ENCODE measurements around the gene NPEPL1.

Gene NPEPL1

DNA sequence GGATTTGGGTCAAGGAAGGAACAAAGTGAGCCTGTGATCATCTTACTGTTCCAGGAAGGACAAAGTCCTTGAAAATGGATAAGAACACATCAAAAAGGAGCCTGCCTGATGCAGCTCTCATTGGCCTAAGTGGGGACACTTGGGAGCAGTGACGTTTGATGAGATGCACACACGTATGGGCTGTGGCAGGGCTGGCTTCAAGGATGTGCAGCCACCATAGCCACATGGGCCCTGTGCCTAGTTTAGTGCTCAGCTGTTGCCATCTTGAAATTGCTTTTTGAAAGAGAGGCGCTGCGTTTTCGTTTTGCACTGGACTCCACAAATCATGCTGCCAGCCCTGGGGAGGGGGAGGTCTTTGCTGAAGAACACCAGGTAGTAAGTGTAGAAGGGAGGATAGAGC is 6.6 kb upstream of the NPEPL1 start:
- DNase-seq (ENCODE audit: low read depth), result no peak

DNA sequence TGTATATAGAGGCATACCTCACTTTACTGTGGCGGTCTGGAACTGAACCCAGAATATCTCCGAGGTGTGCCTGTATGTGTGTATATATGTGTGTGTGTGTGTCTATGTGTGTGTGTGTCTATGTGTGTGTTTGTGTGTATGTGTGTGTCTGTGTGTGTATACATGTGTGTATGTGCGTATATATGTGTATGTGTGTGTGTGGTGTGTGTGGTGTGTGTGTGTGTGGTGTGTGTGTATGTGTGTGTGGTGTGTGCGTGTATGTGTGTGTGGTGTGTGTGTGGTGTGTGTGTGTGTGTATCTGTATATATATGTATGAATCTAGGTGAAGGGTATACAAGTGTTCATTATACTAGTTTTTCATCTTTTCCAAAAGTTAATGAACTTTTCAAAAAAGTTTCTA is 4.2 kb upstream of the NPEPL1 start:
- DNase-seq (ENCODE audit: low read depth), result no peak

DNA sequence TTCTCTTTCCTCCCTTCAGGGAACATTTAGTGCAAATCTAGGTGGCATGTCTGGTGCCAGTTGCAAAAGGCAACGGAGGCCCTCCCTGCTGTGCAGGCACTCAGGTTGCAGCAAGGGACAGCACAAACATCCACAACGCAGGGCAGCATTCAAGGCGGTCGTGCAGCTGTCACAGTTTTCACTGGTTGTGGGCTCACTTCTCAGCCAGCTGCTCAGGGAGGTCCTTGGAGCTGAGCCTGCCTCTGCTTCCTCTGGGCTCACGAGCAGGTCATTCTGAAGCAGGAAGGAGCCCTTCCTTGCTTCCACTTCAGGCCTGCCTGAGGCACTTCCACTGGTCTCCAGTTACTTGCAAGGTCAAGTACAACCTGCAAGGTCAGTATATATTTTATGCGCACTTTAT is 3.8 kb upstream of the NPEPL1 start:
- no peak for DNase-seq (ENCODE audit: low read depth)

DNA sequence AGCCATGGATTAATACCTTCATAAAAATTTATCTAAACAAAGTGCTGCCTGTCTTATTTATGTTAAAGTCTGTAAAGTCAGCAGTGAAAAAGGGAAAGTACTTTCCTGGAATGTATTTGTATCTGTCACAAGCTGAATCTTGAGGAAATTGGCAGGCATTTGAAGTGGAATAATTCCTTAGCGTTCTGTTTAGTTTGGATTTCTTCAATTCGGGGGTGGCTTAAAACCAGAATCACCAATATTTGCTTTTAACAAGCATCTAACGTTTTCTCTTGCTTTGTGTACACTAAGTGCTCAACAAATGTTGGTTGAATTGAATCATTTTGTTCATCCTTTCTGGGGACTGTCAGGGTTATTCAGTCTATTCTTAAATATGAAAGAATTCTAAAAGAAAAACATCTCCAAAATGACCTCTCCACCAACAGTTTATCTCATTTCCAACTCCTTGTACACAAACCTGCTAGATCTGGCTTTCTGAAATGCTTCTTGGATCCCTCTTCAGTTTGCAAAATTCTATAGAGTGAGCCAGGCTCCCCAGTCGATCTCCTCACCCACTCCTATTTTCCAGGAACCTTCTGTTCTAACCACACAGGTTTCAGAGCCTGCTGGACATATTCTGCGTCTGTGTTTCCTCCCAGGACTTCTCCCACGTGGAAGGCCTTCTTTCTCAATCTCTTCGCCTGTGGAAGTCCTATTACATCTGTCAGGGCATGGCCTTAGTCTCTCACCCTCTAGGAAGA is 2.0 kb upstream of the NPEPL1 start:
- DNase-seq (ENCODE audit: low read depth), result no peak

DNA sequence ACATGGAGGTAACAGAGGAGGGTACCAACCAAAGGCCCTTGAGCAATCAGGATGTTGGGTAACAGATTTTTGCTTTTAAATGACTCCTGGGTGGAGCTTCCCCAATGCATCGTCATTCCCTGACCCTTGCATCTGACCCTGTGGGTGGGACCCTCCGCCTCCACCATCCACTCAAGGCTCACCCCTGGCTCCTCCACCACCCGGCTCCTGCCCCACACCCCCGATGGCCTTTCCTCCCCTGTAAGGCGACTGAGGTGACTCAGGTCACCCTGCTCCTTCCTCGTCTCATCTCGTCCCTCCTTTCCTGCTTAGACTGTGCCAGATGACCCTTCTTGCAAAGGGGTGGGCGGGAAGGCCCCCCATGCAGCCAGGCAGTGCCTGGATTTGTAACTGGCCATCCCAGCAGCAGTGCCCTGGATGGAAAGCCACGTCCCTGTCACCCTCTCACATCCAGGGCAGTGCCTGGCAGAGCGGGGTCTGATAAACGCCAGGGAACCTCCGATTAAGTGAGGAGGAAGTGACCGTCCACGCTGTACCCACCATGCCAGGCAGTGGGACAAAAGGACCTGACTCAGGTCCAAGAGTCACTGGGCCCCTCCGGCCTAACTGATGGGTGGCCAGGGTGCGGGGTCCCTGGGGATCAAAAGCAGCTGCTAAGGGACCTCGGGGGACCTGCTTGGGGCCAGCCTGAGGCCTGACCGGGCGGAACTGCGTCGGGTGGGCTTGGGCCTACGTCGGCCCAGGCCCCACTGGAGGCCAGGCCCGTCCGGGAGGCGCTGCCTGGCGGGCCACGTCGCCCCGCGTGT is 624 bp upstream of the NPEPL1 start:
- DNase-seq (ENCODE audit: low read depth), result no peak

DNA sequence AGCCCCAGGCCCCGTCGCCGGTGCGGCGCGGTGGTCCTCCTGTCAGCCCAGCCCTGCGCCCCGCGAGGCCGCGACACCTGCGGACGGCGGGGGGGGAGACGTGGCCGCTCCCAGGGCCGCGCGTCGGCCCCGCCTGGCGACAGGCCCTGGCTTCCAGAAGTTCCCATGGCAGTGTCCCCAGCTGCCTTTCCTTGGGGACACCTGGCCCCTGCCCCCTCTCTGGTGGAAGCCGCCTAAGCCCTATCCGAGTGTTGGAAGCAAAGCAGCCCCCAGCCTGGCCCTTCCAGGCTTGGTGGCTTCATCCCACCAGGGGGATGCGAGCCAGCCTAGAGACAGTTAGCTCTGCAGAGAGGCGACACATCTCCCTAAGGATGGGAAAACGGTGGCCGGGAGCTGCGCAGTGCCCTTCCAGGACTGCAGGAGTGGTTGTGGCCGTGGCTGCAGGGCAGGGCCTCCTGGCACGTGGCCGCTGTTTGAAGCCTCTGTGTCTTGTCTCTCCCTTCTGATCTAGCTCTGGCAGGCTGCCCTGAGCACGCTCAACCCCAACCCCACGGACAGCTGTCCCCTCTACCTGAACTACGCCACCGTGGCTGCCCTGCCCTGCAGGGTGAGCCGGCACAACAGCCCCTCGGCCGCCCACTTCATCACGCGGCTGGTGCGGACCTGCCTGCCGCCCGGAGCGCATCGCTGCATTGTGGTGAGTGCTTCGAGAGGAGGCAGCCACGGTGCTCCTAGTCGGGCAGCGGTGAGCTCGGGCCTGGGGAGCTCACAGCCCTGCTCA is 816 bp downstream of the NPEPL1 start:
- no peak for DNase-seq (ENCODE audit: low read depth)

DNA sequence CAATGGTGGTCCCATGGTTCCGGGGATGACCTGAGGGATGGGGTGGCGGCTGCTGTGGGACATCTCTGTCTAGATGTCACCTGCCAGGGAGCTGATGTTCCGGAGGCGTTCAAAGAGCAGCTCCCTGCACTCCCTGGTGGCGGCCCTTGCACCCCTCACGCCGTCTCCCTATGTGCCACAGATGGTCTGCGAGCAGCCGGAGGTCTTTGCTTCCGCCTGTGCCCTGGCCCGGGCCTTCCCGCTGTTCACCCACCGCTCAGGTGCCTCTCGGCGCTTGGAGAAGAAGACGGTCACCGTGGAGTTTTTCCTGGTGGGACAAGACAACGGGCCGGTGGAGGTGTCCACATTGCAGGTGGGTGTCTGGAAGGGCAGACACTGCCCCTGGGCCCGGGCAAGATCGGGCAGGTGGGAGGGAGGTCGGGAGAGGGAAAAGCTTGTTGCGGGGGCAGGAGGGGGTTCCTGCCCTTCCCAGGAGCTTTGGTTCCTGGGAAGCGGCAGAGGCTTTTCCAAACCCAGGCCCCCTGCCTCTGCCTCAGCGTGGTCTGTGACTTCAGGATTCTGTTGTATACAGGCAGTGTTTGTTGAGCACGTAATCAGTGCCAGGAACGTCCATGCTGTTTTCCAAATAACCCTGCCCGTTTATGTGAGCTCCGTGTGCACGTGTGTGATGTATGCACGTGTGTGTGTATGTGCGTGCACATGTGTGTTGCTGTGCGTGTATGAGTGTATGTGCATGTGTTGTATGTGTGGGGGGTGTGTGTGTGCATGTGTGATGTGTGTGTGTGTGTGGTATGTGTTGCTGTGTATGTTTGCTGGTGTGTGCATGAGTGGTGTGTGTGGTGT is 1.9 kb downstream of the NPEPL1 start:
- no peak for DNase-seq (ENCODE audit: low read depth)

DNA sequence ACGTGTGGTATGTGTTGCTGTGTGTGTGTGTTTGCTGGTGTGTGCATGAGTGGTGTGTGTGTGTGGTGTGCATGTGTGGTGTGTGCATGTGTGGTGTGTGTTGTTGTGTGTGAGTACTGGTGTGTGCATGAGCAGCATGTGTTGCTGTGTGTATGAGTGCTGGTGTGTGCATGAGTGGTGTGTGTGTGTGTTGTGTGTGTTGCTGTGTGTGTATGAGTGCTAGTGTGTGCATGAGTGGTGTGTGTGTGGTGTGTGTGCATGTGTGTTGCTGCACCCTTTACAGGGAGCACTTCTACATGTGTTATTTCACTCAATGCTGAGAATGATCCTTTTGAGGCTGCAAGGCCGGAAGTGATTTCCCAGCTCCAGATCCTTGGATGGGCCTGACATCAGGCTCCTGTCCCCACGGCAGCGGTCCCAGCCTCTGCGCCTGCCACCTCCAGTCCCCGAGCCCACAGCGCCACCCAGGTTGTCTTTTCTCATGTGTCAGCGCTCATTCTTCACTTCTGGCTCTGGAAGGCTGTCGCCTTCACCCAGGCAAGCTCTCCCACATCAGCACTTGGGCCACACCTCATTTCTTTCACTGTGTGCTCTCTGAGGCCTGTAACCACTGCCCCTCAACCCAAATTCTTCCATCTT is 2.6 kb downstream of the NPEPL1 start:
- no peak for DNase-seq (ENCODE audit: low read depth)

DNA sequence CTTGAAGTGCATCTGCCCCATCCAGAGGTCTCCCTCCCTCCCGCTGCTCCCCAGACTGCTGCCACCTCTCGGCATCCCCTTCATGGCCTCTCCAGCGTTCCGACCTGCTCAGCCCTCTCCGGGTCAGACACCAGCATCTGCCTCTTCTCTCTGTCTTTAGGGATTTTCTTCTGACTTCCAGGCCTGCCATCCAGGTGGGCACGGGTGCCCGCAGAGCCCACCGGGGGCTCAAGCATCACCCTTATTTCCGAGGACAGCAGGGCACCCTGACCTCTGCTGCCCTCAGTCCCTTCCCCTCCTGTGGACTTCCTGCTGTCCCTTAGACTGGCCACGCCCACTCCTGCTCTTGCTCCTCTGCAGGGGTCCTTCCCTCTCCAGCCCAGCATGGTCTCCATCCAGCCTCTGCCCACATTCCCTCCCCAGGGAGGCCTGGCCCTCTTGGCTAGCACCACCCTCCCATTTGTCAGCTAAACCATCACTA is 3.3 kb downstream of the NPEPL1 start:
- DNase-seq (ENCODE audit: low read depth), result no peak

DNA sequence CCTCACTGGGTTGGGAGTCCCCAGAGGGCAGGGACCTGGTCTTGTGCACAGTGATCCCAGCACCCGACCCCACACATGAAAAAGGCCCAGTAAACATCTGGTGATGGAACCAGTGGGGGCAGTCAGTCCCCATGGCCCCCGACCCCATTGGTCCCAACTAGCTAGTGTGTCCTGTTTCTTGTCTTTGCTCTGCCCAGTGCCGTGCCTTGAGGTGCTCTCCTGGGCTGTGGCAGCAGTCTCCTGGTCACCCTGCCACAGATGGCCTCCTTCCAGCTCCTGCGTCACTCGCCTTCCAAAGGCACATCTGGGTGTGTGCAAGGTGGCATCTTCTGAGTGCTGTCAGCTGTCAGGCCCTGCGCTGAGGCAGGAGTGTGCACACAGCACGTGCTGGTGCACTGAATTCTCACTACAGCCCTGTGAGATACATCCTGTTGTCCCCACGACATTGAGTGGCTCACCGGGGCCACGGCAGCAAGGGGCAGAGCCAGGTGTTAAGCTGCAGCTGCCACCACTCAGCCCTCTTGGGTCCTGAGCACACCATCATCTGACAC is 3.9 kb downstream of the NPEPL1 start:
- no peak for DNase-seq (ENCODE audit: low read depth)

DNA sequence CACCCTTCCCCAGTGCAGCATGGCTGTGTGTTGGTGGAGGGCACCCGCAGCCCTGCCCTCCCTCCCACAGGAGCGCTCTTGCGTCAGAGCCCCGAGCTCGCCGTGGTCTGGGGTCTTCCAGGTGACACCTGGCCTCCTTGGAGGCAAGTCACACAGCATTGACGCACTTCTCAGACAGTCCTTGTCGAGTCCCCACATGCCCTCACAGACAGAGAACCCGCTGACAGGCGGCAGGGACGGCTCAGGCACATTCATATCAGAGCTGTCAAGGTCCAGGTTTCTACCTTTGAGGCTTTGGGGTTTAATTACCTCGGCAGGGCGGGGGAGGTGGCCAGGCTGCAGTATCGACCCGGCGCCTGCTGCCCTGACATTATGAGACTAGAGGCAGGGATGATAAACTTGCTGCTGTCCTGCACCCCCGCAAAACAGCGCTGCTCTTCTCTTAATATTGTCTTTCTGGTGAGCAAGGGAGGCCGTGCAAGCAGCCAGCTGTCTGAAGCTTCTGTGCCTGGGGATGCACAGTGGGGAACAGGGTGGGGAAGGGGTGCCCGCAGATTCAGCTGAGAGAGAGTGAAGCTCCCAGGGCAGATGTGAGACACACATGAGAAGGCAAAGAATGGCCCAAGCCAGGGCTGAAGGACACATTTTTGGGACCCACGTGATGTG is 4.7 kb downstream of the NPEPL1 start:
- DNase-seq (ENCODE audit: low read depth), result no peak

DNA sequence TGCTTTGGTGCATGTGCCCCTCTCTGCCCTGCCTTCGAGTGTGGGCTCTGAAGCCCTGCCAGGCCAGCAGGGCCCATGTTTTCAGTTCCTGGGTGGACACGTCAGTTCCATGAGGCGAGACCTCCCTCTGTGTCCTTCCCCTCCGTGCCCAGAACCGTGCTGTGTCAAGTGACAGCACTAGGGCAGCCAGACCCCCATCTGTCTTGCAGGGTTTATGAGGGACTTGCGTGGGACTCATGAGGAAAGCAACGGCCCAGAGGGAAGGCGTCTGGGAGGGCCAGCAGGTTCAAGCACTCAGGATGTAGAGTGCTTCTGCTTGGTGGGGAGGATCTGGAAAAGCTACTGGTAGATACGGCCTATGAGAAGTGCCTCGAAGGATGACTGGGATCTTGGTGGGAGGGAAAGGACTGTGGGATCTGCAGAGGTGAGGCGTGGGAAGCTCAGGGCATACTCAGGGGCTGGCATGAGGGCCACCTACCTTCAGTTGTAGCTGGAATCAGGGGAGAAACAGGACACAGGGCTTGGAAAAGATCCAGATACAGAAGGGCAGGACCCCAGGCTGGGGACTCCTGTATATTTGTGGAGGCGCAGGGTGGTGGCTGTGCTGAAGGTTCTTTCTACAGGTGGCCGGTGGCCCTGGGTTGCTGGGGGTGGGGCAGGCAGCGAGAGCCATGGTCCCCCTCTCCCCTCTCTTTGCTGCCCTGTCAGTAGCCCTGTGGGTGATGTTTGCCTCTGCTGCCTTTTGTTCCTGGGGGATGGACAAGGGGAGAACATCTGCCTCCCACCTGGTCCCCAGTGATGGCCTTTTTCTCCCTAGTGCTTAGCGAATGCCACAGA is 5.5 kb downstream of the NPEPL1 start:
- no peak for DNase-seq (ENCODE audit: low read depth)

DNA sequence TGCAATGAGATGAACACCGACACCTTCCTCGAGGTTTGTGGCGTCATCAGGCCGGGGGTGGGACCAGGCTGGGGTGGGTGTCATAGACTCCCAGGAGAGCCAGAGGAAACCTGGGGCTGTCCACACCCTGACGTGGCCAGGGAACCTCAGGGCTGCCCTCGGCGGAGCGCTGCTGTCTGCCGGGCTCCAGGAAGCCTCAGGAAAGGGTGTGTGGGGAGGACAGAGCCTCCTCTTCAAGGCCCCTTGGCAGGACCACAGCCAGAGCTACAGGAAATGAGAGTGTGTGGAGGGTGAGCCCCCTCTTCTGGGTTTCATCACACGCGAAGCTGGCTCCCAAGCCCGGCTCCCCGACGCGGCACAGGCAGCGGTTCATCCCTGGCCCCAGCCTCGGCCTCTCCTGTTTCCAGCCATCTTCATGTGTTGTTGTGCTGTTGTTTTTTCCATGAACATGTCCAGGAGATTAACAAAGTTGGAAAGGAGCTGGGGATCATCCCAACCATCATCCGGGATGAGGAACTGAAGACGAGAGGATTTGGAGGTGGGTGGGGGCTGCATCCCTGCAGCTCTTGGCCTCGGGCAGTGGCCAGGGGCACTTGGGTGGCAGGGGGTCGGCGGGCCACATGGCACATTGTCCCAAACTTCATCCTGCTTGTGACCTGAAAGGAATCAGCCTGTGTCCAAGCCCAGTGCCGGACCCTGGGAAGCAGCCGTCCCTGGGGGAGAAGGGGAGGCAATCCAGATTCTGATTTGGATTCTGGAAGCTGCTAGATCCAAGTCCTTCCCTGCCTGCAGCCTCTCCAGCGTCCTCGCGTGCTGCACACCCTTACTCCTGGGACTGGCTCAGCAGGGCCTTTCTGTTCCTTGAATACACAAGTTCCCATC is 6.4 kb downstream of the NPEPL1 start:
- no peak for DNase-seq (ENCODE audit: low read depth)

DNA sequence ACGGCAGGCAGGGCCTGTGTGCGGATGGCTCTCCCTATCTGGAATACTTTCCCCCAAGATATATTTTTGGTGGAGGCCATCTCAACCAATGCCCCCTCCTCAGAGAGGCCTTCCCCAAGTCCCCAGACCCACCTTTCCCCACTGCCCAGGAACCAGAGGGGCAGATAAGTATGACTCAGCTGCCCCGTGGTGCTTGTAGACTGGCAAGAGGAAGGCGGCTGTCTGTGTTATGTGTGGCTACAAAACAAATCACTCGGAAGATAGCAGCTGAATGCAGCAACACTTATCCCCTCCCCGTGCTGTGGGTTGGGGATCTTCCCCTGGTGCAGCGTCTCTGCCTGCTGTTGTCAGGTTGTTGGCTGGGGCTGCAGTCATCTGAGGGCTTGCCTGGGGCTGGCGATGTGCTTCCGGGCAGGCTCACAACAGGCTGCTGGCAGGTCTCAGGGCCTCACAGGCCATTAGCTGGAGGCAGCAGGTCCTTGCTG is 7.1 kb downstream of the NPEPL1 start:
- no peak for DNase-seq (ENCODE audit: low read depth)

DNA sequence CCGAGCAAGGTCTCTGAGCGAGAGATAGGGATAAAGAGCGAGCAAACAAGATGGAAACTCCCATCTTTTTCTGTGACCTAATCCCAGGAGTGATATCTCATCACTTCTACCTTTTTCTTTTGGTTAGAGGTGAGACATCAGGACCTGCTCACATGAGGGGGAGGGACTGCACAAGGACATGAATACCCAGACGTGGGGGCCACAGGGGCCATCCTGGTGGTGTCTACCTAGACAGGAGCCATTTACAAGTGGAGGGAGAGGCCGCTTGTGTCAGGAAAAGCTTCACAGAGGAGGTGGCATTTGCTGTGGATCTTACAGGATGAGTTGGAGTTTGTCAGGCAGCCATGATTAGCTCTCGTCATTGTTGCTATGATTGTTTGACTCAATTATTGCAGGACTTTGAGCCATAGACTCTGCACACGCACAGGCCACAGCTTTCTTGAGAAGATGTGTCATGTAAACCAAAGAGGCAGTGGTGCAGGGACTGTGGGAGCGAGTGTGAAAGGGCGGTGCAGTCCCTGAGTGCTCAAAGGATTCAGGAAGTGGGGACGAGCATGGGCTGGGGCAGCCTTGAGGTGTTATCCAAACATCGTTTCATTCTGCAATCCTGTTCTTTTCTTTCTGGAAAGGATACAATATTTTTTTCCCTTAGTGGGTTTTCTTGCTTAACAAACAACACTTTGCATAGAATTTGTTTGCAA is 7.7 kb downstream of the NPEPL1 start:
- DNase-seq (ENCODE audit: low read depth), result no peak

DNA sequence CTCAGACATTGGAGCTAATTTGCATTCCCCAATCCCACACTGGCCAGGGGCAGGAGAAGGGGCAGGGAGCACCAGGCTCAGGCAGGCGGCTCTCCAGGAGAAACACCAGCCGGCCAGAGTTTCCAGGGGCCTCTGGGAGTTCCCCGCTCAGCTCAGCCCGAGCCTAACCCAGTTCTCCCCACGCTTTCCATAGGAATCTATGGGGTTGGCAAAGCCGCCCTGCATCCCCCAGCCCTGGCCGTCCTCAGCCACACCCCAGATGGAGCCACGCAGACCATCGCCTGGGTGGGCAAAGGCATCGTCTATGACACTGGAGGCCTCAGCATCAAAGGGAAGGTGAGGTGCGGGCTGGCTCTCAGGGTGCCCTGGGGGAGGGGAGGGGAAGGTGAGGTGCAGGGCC is 8.2 kb downstream of the NPEPL1 start:
- no peak for DNase-seq (ENCODE audit: low read depth)

DNA sequence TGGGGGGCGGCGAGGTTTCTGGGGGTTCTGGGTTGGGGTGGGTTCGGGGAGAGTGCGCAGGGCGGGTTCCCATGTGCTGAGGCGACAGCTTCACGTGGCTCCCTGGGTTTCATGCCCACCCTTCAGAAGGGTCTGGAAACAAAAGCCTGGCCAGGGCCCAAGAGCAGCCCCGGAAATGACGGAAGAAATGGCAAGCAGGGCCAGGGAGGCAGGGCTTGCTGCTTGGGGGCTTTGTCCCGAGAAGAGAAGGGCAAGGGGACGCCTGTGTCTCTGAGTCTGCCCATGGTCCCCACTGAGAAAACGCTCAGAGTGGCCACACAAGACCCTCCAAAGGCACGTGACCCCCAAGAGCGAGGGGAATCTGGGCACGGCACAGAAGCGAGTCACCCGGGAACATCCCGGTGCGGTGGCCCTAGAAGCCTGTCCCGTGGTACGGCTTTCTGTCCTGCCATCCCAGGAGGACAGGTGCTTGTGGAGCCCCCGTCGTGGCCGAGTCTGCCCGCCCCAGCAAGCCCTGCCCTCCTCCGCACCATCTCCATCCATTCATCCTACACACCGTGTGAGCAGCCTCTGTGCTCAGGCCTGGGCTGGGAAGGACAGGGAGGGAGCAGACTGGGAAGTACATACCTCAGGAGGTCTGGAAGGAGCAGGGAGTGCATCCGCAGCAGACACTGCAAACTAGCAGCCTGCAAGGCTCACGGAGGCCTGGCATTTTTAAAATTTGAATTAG is 9.0 kb downstream of the NPEPL1 start:
- no peak for DNase-seq (ENCODE audit: low read depth)

All from stimulated activated CD8-positive, alpha-beta memory T cell treated with anti-CD3 and anti-CD28 coated beads, Interleukin-15, amount 100 ng/mL, for 24 hours (primary cell).